Body of pancreas (tissue), 4 donors: ENCODE measurements around the gene ITGA2.

ENCODE experiments used
- POLR2A ChIP-seq, 3 donors: fragments of 450-650 bp; IDR thresholded peaks; one replicate each; pipeline ENCODE4 v1.6.1; 2016; ENCODE audit warnings: antibody characterized with exemption in 3 of 3, mild to moderate bottlenecking in 2 of 3
- TF ChIP-seq, protein P1 (sequence below), 7 experiments: fragments of 450-650 bp in 4 of 7; fragments of 200-600 bp in 3 of 7; sonication (generic) in 3 of 7; IDR thresholded peaks; one replicate each; pipeline ENCODE4 v1.5.1; 2016 to 2019; ENCODE audit warnings: antibody characterized with exemption in 7 of 7

GRCh38 chr5:52963636-52964035, 25.5 kb upstream of the ITGA2 start:
- no peak for TF ChIP-seq POLR2A (IDR thresholded peaks at IDR 0.05)
- TF ChIP-seq, protein P1, sequence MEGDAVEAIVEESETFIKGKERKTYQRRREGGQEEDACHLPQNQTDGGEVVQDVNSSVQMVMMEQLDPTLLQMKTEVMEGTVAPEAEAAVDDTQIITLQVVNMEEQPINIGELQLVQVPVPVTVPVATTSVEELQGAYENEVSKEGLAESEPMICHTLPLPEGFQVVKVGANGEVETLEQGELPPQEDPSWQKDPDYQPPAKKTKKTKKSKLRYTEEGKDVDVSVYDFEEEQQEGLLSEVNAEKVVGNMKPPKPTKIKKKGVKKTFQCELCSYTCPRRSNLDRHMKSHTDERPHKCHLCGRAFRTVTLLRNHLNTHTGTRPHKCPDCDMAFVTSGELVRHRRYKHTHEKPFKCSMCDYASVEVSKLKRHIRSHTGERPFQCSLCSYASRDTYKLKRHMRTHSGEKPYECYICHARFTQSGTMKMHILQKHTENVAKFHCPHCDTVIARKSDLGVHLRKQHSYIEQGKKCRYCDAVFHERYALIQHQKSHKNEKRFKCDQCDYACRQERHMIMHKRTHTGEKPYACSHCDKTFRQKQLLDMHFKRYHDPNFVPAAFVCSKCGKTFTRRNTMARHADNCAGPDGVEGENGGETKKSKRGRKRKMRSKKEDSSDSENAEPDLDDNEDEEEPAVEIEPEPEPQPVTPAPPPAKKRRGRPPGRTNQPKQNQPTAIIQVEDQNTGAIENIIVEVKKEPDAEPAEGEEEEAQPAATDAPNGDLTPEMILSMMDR (IDR thresholded peaks at IDR 0.05) = no peak
